T-cell (primary cell): ENCODE data around the gene RTP5. TPM values are rescaled to one million over a fixed set of nuclear protein-coding genes. Genes with fewer than 3 reads are reported as not detected.
A peak's percentile ranks its signal among the peaks of the same experiment; 100 is the strongest.

Experiments
- ATAC-seq, 4 experiments: fragments of 200-7000 bp in 3 of 4; fragments of 150-1000 bp in 1 of 4; cut with Tn5 transposase; replicated peaks in 1 of 4; 1 replicate in 3 of 4; 2 replicates in 1 of 4; pipeline ENCODE4 v1.10.0; 2021; ENCODE audit warnings: moderate library complexity in 3 of 4, mild to moderate bottlenecking in 2 of 4, moderate number of reproducible peaks in 1 of 4
- CTCF ChIA-PET, 2 donors: fragments of 300-600 bp; sonication (Branson Sonifier 250); formaldehyde crosslinking; loops; one replicate each; lab custom pipeline; 2022; ENCODE audit warnings: antibody characterized with exemption in 2 of 2; lab: Charles Lee
- POLR2A ChIA-PET, 2 donors: fragments of 300-600 bp; sonication (Branson Sonifier 250); formaldehyde crosslinking; loops; one replicate each; lab custom pipeline; 2022; ENCODE audit warnings: antibody characterized with exemption in 2 of 2; lab: Charles Lee
- DNase-seq, 35 experiments: peaks; one replicate each; pipeline versions ENCODE4 v3.0.0 to v3.0.0-alpha.2; 2013 to 2023
- H3K27ac ChIP-seq: one replicate; pipeline ENCODE4 v1.5.1; 2013; ENCODE audit warnings: low read length
- H3K27me3 ChIP-seq, 2 experiments: replicated peaks in 1 of 2; 1 replicate in 1 of 2; 2 replicates in 1 of 2; pipeline versions ENCODE4 v1.6.1 to v1.7.0; 2013; ENCODE audit warnings: low read length in 1 of 2, mixed read lengths in 1 of 2; ENCODE audit not compliant: control insufficient read depth in 2 of 2, insufficient read depth in 2 of 2; ENCODE audit errors: extremely low read depth in 1 of 2
- H3K36me3 ChIP-seq, 2 donors: 1 replicate in 1 of 2; 2 replicates in 1 of 2; pipeline versions ENCODE4 v1.6.1 to v1.7.0; 2013; ENCODE audit warnings: low read length in 1 of 2; ENCODE audit not compliant: control insufficient read depth in 2 of 2, insufficient read depth in 1 of 2; ENCODE audit errors: extremely low read depth in 1 of 2
- H3K4me1 ChIP-seq, 2 experiments: 1 replicate in 1 of 2; 2 replicates in 1 of 2; pipeline versions ENCODE4 v1.6.1 to v1.7.0; 2013; ENCODE audit warnings: low read length in 2 of 2, mixed read lengths in 1 of 2; ENCODE audit not compliant: insufficient read depth in 2 of 2, control insufficient read depth in 1 of 2; ENCODE audit errors: extremely low read depth in 1 of 2
- H3K4me3 ChIP-seq, 2 donors: 1 replicate in 1 of 2; 2 replicates in 1 of 2; pipeline versions ENCODE4 v1.5.1 to v1.7.0; 2013; ENCODE audit warnings: mild to moderate bottlenecking in 2 of 2, low read length in 1 of 2, moderate library complexity in 1 of 2; ENCODE audit not compliant: control insufficient read depth in 1 of 2; ENCODE audit errors: extremely low read depth in 1 of 2
- H3K9me3 ChIP-seq: 2 replicates; pipeline ENCODE4 v1.7.0; 2013
- H3K27ac Mint-ChIP-seq, 2 donors: one replicate each; pipeline ENCODE4 v1.8.0; 2020 to 2021; ENCODE audit warnings: mild to moderate bottlenecking in 2 of 2, mixed read lengths in 2 of 2
- H3K27me3 Mint-ChIP-seq, 2 donors: one replicate each; pipeline ENCODE4 v1.8.0; 2021 to 2022; ENCODE audit warnings: mixed read lengths in 2 of 2
- H3K36me3 Mint-ChIP-seq: one replicate; pipeline ENCODE4 v1.8.0; 2021; ENCODE audit warnings: mixed read lengths
- H3K4me1 Mint-ChIP-seq, 3 donors: one replicate each; pipeline ENCODE4 v1.8.0; 2020 to 2022; ENCODE audit warnings: mixed read lengths in 3 of 3, mild to moderate bottlenecking in 1 of 3
- H3K4me3 Mint-ChIP-seq, 3 donors: one replicate each; pipeline ENCODE4 v1.8.0; 2020 to 2022; ENCODE audit warnings: mild to moderate bottlenecking in 3 of 3, mixed read lengths in 3 of 3, moderate library complexity in 3 of 3
- H3K9me3 Mint-ChIP-seq, 3 donors: one replicate each; pipeline ENCODE4 v1.8.0; 2020 to 2022; ENCODE audit warnings: mixed read lengths in 3 of 3
- WGBS: methylation state at CpG from one replicate; pipeline ENCODE4 v1.1.5; 2013; ENCODE audit warnings: missing lambda C conversion rate; ENCODE audit not compliant: insufficient coverage; 5-methylcytosine and 5-hydroxymethylcytosine counted together
- total RNA-seq, 35 experiments: library from RNA in 6 of 35; stranded (reverse) in 6 of 35; fragments of 120-200 nt in 1 of 35; gene quantifications; one replicate each; pipeline versions ENCODE4 v1.2.1 to v1.2.4 and lab custom pipeline; 2013 to 2026

The RTP5 gene
- total RNA-seq, 5 donors from 2014 or later (not counting 1 experiment from before 2014, with no cell fraction given): 0.26 to 1.4 (median 1.3) TPM

DNA sequence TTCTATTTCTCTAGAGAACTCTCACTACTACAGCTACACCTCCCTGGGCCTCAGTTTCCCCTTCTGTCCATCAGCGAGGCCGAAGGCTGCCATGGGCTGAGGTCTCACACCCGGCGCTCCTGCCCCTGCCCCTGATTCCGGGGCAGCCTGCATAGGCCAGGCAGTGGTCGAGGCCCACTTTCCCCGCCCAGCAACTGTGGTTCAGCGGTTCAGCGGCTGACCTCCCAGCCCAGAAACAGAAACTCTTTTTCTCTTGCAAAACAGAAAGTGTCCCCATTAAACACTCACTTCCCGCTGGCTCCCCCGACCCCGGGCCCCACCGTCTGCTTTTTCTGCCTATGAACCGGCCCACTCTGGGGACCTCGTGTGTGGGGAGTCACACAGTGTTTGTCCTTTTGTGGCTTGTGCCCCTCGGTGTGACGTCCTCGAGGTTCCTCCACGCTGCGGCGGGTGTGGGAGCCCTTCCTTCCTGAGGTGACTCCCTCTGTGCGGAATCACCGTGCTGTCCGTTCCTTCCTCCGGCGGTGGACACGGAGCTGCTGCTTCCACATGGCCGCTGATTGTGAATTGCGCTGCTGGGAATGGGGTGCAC is 26.8 kb upstream of the RTP5 start:
- no peaks in the 10 kb centered on the region for H3K9me3 ChIP-seq
- peak overlapping the region; percentile 71 for H3K27ac ChIP-seq
- no peaks in the 10 kb centered on the region for H3K9me3 Mint-ChIP-seq
- H3K4me1 ChIP-seq: peaks cover 11 to 34% of the 10 kb centered on the region in 2 experiments
- peak overlapping the region; percentile 67 to 77 (median 75) for H3K4me3 Mint-ChIP-seq
- no peaks in the 10 kb centered on the region for H3K36me3 ChIP-seq
- ATAC-seq (peak in 3 of 4 experiments; percentile 12 to 57 (median 14)), DNase-seq (peak in 29 of 35 experiments; percentile 20 to 70 (median 45))
- no peaks in the 10 kb centered on the region for H3K36me3 Mint-ChIP-seq
- peak overlapping the region; percentile 21 to 34 for H3K4me3 ChIP-seq
- POLR2A ChIA-PET: no interaction called here
- 9% methylated on average over 23 of the region's 29 CpGs for WGBS
- H3K27me3 Mint-ChIP-seq: peaks cover 0 to 2% of the 10 kb centered on the region in 2 donors
- CTCF ChIA-PET: interaction anchor here in 1 of 2 donors (0.5 kb wide), 1 partner anchor 29 kb away, joined by 3 read pairs; no protein-coding TSS in a partner anchor
- H3K4me1 Mint-ChIP-seq: peaks cover 35 to 39% (median 38%) of the 10 kb centered on the region in 3 donors
- peaks cover 0 to 3% of the 10 kb centered on the region in 2 experiments for H3K27me3 ChIP-seq
- H3K27ac Mint-ChIP-seq: peak overlapping the region; percentile 82 to 83

DNA sequence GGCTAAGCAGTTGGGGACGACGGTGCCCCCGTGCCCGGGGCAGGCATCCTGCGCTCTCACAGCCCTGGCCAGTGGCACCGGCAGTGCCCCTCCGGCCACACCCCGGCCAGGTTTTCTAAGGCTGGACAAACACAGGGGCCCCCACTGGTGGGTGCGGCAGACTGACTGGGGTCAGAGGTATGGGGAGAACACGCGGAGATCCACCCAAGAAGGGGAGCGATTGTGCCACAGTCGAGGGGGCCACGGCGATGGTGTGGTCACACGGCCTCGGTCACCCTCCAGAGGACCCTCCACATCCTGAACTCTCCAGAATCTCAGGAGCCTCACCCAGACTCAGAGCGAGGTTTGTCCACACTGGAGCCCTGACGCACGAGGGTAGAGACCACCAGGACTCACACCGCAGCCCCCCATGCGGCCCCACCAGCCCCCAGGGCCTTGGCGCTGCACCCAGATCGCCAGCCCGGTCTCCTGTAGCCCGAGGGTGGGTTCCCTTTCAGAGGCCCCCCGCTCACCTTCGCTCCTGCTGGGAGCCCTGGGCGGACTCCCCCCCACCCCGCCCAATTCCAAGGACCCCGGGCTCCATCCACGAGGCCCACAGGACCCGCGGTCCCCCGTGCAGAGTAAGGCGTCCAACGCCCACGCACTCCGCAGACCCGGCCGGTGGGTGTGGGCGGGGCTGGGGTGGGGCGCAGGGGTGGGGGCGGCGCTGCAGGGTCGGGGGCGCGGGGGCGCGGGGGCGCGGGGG is 26.0 kb upstream of the RTP5 start:
- 42% methylated on average over 28 of the region's 52 CpGs for WGBS
- CTCF ChIA-PET: interaction anchor here in 1 of 2 donors (0.5 to 1.4 kb wide), 4 partner anchors 25 to 141 kb away, joined by 3 to 5 read pairs (median 4); no protein-coding TSS in a partner anchor
- ATAC-seq: peak in 2 of 4 experiments; percentile 12 to 25

DNA sequence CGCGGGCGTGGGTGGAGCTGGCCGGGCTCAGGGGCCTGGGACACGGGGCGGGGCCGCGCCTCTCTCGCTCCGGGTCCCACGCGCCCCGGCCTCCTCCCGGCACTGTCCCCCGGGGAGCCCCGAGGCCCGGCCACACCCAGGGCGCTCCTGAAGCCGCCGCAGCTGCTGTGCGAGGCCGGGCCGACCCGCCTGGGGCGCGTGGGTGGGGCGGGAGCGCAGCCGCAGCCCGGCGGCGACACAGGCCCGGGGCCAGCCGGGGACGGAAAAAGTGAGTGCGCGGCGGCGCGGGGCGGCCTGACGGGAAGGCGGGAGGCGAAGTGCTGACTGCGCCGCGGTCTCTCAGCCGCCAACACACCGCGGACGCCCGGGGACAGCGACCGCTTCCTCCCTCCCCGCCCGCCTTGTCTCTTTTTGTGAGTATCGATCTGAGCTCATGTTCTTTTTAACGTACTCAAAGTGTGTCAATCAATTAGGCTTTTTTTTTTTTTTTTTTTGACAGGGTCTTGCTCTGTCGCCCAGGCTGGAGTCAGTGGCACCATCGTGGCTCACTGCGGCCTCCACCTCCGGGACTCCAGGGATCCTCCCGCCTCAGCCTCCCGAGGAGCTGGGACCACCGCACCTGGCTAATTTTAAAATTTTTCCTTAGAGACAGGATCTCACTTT is 25.3 kb upstream of the RTP5 start:
- peak overlapping the region; percentile 35 to 45 for H3K4me3 ChIP-seq
- no peaks in the 10 kb centered on the region for H3K9me3 Mint-ChIP-seq

More for the DNA sequence above, 26.0 kb upstream of the RTP5 start:
- POLR2A ChIA-PET: interaction anchor here in 1 of 2 donors (0.6 to 1.0 kb wide), 2 partner anchors 80 to 142 kb away, joined by 3 read pairs; partner anchors contain the start of gene ING5
- Histone ChIP-seq H3K9me3 (no peaks in the 10 kb centered on the region), H3K4me1 (peaks cover 11 to 34% of the 10 kb centered on the region in 2 experiments), H3K36me3 (no peaks in the 10 kb centered on the region), H3K4me3 (peak overlapping the region; percentile 21 to 34), H3K27ac (peak overlapping the region; percentile 71), H3K27me3 (peaks cover 0 to 3% of the 10 kb centered on the region in 2 experiments)
- Mint-ChIP-seq H3K36me3 (no peaks in the 10 kb centered on the region), H3K27me3 (peaks cover 0 to 2% of the 10 kb centered on the region in 2 donors), H3K4me3 (peak overlapping the region; percentile 67 to 77 (median 75)), H3K9me3 (no peaks in the 10 kb centered on the region), H3K27ac (peak overlapping the region in 1 of 2 donors; percentile 82), H3K4me1 (peaks cover 34 to 36% (median 35%) of the 10 kb centered on the region in 3 donors)
- DNase-seq: no peak

DNA sequence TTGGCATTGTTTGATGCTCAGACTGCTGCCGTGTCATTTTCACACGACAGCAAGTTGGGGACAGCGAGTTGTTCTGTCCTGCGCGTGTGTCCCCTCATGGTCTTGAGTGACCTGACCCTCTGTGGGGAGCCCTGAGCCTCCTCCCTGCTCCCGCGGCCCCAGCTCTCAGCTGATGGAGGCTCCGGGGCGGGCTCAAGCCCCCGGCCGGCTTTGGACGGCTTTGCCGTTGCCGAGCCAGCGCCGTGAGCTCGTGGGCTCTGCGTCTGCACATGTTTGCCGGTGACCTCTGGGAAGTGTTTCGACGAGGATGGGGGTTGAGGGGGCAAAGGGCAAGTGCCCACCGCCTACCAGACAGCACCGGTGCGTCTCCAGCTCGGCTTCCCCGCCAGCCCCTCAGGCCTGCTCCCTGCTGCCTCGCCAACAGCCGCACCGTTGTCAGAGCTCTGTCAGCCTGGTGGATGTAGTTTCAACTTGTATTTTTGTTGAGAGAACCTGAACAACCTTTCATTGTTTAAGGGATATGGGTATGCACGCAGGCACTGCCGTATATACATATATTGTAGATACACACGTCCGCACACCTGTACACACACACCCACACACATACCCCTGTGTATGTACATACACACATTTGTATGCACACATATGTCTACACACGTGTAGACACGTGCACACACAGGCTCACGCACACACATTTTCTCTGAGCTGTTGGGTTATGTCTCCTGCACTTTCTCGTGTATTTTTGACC is 24.5 kb upstream of the RTP5 start:
- H3K4me3 ChIP-seq: peak overlapping the region; percentile 35 to 45
- Mint-ChIP-seq H3K36me3 (no peaks in the 10 kb centered on the region), H3K4me1 (peaks cover 30 to 33% (median 32%) of the 10 kb centered on the region in 3 donors), H3K27me3 (peaks cover 0 to 2% of the 10 kb centered on the region in 2 donors), H3K9me3 (no peaks in the 10 kb centered on the region), H3K27ac (peak overlapping the region in 1 of 2 donors; percentile 80), H3K4me3 (peak overlapping the region; percentile 72 to 79 (median 77))
- WGBS: 83% methylated on average over 25 of the region's 37 CpGs
- DNase-seq (no peak), ATAC-seq (no peak)
- H3K4me1 ChIP-seq: peaks cover 11 to 34% of the 10 kb centered on the region in 2 experiments
- CTCF ChIA-PET: interaction anchor here in 1 of 2 donors (0.7 to 1.4 kb wide), 4 partner anchors 24 to 140 kb away, joined by 3 to 5 read pairs (median 4); no protein-coding TSS in a partner anchor
- H3K36me3 ChIP-seq: no peaks in the 10 kb centered on the region
- peaks cover 0 to 8% of the 10 kb centered on the region in 2 experiments for H3K27me3 ChIP-seq
- POLR2A ChIA-PET: interaction anchor here in 1 of 2 donors (0.6 to 1.0 kb wide), 5 partner anchors 26 to 827 kb away, joined by 3 to 6 read pairs (median 4); no protein-coding TSS in a partner anchor
- H3K27ac ChIP-seq: no peak overlapping the region
- no peaks in the 10 kb centered on the region for H3K9me3 ChIP-seq

More for the DNA sequence above, 25.3 kb upstream of the RTP5 start:
- Mint-ChIP-seq H3K27ac (peak overlapping the region in 1 of 2 donors; percentile 80), H3K4me3 (peak overlapping the region; percentile 72 to 79 (median 77)), H3K27me3 (peaks cover 0 to 2% of the 10 kb centered on the region in 2 donors), H3K4me1 (peaks cover 30 to 33% (median 32%) of the 10 kb centered on the region in 3 donors), H3K36me3 (no peaks in the 10 kb centered on the region)
- CTCF ChIA-PET: interaction anchor here in 1 of 2 donors (0.9 to 1.4 kb wide), 3 partner anchors 24 to 141 kb away, joined by 3 to 5 read pairs (median 5); no protein-coding TSS in a partner anchor
- Histone ChIP-seq H3K27me3 (peaks cover 0 to 3% of the 10 kb centered on the region in 2 experiments), H3K36me3 (no peaks in the 10 kb centered on the region), H3K9me3 (no peaks in the 10 kb centered on the region), H3K4me1 (peaks cover 11 to 34% of the 10 kb centered on the region in 2 experiments), H3K27ac (peak overlapping the region; percentile 19)
- POLR2A ChIA-PET: interaction anchor here in 1 of 2 donors (0.6 to 1.0 kb wide), 6 partner anchors 27 to 827 kb away, joined by 3 to 6 read pairs (median 4); partner anchors contain the start of gene ING5
- ATAC-seq: peak; percentile 82 to 87 (median 86)
- 4% methylated on average over 63 of the region's 65 CpGs for WGBS
- peak in 33 of 35 experiments; percentile 24 to 82 (median 46) for DNase-seq

DNA sequence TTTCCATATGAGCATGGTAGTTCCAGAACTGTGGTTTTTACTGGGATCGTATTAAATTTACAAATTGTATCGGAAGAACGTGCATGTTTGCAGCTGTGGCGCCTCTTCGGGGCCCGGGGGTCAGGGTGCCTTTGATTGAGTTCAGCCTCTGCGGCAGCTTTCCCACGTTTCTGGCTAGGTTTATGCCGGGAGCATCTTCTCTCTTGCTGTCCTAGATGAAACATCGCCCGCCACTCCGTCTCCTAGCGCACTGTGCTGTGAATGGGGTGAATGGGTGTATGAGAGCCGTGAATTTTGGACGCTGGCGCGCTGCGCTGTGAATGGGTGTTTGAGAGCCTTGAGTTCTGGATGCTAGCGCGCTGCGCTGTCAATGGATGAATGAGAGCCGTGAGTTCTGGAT is 23.1 kb upstream of the RTP5 start:
- Histone ChIP-seq H3K36me3 (peaks cover 0 to 5% of the 10 kb centered on the region in 2 donors), H3K27ac (no peak overlapping the region), H3K4me3 (no peak overlapping the region), H3K4me1 (peaks cover 11 to 34% of the 10 kb centered on the region in 2 experiments), H3K9me3 (no peaks in the 10 kb centered on the region), H3K27me3 (peaks cover 0 to 10% of the 10 kb centered on the region in 2 experiments)
- POLR2A ChIA-PET: no interaction called here
- 91% methylated on average over 13 of the region's 22 CpGs for WGBS
- CTCF ChIA-PET: no interaction called here
- Mint-ChIP-seq H3K4me3 (peak overlapping the region in 2 of 3 donors; percentile 45 to 79), H3K9me3 (no peaks in the 10 kb centered on the region), H3K4me1 (peaks cover 30 to 33% (median 32%) of the 10 kb centered on the region in 3 donors), H3K27ac (no peak overlapping the region), H3K27me3 (peaks cover 0 to 2% of the 10 kb centered on the region in 2 donors), H3K36me3 (no peaks in the 10 kb centered on the region)
- ATAC-seq (no peak), DNase-seq (no peak)
